HG03571 (cell line): ENCODE measurements around the gene PDILT.

Source experiments
- ATAC-seq: cut with Tn5 transposase; IDR thresholded peaks from one replicate; pipeline ENCODE4 v1.9.1; 2021; ENCODE audit not compliant: unreplicated experiment

PDILT gene

DNA sequence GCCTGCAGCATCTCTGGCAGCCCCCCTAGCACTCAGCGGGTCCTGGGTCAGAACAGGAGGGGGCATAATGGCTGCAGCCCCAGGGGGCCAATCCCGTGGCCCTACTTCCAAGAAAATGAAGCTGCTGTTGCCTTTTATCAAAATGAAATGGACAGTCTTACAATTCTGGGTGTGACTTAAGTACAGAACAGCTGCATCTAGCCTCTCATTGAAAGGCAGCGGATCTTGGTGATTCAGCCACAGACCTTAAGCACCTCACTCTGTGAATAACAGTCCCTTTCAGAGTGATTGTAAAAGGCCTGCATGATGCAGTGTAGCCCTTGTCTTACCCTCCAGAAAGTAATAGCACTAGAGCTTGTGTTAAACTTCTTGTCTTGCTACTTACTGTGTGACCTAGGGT lies 40.5 kb downstream of the PDILT start:
- no peak for ATAC-seq

DNA sequence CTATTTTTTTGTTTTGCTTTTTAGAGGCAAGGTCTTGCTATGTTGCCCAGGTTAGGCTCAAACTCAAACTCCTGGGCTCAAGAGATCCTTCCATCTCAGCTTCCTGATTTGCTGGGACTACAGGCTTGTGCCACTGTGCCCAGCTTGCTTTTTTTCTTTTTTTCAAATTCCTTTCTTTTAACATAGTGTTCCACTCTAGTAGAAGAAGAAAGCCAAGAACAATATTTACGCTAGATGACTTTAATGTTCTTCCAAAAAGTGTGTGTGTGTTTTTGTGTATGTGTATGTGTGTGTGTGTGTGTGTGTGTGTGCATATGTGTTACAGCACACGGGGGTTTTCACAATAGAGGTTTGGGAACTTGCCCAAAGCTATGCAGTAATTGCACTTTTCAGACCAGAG lies 41.3 kb downstream of the PDILT start:
- no peak for ATAC-seq

DNA sequence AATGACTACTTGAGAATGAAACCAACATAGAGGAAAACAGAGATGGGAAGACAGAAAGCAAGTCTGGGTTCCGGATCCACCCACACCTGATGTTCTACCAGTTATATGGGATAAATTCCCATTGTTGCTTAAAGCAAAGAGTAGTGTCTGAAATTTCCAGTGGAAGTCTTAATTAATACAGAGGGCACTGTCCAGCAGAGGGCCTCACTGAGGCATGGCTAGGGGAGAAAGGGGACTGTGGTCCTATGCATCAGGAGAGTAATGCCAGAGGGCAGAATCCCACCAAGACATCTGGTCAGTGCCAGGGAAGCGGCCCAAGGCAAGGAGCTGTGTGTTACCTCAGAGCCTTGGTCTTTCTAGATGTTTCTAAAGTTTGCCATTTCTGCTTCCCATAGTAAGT lies 44.5 kb downstream of the PDILT start:
- no peak for ATAC-seq

DNA sequence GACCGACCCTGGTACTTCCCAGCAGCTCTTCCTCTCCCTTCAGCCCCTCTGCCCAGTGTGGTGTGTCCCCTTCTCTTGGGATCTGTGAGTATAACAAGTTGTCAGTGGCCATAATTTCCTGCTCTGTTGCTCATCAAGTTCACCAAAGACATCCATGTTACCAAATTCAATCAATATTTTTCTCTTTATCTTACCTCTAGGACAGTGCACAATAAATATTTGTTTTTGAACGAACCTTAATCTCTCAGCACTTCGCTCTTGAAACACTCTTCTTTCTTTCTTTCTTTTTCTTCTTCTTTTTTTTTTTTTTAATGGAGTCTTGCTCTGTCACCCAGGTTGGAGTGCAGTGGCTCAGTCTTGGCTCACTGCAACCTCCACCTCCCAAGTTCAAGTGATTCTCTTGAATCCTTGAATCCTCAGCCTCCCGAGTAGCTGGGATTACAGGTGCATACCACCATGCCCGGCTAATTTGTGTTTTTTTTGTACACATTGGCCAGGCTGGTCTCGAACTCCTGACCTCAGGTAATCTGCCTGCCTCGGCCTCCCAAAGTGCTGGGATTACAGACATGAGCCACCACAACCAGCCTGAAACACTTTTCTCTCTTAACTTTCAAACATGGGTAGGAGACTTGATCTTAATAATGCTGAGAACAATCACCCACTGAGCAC lies 49.3 kb downstream of the PDILT start:
- no peak for ATAC-seq

DNA sequence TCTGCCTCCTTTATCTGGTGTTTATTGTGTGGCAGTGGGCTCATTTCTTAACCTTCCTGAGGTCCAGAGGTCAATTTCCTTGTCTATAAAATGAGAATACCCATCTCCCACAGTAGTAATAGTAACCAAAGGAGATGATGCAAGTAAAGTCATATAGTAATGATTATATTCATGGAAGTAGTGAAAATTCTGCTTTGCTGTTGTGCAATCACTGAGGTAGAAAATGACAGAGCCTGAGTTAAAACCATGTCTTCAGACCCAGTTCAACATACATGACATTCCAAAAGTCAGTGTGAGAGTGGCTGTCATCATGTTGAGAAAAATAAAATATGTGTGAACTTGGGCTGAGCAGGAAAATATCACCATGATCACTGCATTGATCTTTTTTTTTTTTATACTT lies 51.2 kb downstream of the PDILT start:
- ATAC-seq: no peak

DNA sequence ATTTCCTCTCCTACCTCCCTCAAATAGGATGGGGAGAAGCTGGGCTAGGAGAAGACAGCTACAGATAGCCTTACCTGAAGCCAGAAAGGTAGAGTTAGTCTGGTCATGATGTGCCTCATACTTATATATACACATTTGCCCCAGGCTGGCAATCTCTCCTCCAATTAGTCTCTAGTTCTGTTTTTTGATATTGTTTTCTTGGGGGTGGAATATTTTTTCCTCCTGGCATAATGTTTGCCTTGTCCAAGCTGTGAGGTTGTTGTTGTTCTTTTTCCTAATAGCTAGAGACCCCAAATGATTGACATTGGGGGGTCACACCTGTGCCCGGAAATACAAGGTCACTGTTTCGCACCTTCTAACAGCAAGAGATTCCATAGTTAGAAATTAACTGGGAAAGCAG lies 51.9 kb downstream of the PDILT start, which contains the start of gene UMOD:
Gene UMOD (minus strand): TSS at position 101 of the 400 bp plus-strand sequence. CDS start 1,978 bp downstream, outside the sequence.
- no peak for ATAC-seq

DNA sequence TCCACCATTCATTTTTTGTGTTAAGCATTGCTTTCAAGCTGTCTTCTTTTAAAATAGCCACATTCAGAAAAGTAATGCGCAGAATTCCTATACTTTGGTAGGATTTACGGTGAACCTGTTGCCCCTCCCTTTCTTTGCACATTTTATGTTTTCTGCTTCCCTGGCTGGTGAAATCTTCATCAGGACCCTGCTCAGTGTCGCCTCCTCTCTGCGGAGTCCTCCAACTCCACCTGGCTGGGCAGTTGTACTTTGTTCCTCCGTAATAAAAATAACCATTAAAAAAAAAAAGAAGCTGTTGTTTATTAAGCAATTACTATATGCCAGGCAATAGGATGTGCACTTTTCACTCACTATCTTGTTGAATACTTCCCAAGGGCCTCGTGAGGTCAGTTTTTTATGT lies 54.9 kb downstream of the PDILT start:
- no peak for ATAC-seq

DNA sequence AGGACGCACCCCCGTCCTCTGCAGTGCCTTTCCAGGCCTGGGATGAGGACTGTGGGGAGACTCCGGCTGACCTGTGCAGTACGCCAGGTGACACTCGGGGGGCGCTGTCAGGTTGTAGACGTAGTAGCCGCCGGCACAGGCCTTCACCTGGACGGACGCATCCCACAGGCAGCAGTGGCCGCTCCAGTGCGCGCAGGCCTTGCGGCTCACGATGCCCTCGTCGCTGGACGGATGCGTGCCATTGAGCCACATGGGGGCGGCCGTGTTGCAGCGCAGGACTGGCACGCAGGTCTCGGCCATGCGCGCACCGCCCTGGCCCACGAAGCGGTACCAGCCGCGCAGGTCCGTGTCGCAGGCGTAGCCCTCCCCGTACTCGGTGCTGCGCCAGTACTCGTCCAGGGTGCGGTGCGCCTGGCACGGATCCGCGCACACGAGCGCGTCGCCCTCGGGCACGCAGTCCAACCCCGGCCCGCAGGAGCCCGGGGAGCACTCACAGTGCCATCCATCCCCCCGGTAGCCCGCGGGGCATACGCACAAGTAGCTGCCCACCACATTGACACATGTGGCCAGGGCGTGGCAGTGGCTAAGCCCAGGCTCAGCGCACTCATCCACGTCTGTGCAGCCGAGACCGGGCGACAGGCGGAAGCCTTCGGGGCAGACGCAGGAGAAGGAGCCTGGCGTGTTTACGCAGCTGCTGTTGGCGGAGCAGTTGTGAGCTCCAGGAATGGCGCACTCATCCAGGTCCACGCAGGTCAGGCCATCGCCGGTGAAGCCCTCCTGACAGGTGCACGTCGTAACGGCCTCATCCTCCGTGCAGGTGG lies 56.0 kb downstream of the PDILT start:
- no peak for ATAC-seq

DNA sequence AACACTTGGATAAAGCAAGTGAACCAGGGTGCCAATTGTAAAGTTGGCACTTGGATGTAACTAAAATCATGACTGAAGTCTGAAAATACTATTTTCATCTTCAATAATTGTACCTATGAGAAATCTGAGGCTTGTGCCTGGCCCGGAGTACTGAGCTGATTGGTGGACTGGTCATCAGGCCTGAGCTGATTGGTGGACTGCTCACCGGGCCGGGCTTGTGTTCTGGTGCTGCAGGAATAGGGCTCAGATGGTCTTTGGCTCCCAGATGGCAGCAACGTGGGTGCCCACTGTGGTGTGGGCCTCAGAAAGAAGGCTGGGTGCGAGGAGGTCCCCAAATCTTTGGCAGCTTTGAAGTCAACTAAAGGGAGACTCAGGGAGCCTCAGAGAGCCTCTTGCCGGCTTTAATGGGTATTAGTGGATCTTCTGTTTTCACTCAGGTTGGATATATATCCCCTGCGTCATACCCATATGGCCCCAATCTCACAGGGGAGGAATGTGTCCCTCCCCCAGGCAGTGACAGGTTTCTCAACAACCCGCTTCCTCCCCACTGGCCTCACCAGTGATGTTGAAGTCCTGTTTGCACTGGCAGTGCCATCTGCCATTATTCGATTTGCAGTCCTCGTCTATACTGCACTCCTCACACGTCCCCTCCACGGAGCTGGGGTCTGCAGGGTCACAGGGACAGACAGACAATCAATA lies 56.7 kb downstream of the PDILT start:
- ATAC-seq: no peak

DNA sequence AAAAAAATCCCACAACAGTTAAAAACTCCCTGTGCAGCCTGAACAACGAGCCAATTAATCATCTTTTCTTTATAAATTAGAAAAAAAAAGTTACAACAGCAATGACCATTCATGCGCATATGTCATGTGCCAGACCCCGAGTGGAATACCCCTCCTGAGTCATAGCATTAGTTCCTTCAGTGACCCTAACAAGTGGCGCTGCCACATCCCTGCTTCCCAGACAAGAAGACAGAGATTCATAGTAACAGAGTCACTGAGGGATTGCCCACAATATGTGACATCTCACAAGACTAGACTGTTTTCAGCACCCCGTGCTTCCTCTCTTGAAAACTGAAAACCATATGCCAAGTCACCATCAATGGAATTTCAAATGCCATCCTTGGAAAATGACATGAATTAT lies 59.9 kb downstream of the PDILT start:
- ATAC-seq: no peak

DNA sequence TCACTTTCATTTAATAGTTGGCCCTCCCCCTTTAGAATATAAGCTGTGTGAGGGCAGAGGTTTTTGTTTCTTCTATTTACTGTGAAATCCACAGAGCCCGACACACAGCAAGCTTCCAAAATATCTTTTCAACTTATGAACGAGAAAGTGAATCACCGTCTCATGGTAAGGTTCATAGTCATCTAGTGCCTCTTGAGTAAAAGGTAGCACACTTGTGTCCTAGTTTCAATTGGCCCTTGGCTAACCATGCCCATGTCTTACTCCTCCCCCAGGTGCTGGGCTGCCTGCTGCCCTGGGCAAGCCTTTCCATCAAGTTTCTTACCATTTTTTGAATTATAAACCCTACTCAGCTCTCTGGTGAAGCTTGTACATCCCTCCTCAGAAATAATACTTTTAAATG lies 64.8 kb downstream of the PDILT start:
- ATAC-seq: no peak

DNA sequence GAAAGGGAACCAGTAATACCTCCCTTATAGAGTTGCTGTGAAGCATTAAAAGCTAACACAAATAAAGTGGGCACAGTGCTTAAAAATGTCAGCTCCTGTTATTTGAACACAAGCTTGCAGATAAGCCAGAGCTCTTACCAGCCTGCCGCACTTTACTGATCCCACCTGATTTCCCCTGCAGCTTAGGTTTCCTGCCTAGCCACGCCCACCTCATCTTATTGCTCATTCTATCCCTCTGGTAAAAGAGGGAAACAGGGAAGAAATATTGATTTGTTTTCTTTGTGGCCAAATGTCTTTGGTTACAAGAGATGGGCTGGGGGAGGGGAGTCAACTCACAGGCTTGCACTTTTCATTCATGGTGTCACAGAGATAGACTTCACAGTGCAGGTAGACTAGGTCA lies 67.6 kb downstream of the PDILT start:
- ATAC-seq: no peak

DNA sequence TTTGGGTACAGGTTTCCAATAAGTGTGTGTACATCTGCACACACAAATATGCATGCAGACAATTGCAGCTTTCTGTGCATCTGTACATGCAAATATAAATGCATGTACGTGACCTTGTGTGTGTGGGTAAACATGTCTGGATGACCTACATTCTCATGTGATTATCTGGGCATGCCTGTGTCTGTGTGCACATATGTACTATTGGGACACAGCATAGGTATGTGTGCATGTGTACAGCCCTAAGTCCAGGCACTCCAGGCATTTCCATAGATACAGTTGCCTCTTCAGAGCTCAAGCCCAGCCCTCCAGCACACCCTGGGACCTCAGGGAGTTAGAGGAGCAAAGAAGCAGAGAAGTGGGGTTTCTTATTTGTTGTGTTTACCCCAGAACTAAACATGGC lies 70.1 kb downstream of the PDILT start:
- no peak for ATAC-seq

DNA sequence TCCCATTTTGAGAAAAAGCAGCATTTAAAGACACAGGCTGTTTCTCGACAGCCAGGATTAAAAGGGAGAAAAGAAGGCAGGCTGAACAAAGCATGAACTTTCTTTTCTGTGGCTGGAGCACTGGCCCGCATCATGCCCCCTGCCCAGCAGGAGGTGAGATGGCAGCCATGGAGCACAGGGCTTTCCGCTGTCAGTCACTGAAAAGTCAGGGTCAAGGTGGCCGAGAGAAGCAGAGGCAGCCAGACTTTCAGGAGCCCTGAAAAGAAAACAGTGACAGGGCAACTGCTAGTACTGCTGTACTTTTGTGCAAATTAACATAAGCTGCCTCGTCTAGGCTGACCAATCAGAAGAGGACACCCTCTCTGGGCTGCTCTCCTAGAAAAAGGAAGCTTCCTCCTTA lies 71.4 kb downstream of the PDILT start:
- ATAC-seq: no peak

DNA sequence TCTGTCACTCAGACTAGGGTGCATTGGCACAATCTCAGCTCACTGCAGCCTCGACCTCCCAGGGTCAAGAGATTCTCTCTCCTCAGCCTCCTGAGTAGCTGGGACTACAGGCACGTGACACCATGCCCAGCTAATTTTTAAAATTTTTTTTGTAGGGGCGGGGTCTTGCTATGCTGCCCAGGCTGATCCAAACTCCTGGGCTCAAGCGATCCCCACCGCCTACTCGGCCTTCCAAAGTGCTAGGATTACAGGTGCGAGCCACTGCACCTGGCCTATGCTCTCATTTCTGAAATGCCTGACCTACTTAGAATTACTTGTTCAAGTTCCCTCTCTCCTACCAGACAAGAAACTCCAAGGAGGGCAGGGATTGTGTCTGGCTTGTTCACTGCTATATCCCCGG lies 72.1 kb downstream of the PDILT start:
- ATAC-seq: no peak

DNA sequence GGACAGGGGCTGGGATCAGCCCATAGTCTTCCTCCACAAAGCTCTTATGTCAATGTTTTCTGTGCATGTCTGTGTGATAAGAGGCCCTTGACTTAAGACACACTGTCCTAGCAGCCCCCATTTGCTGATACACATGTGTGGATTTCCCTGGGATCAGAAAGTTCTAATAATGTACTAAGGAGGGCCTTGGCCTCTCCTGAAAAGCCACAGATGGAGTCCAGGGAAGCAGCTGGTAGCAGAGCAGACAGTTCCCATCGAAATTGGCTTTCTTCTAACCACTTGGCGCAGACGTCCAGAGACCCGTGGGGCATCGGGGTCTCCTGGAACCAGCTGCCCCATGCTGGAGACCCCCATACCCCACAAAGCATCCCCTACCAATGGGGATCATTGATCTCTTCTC lies 72.9 kb downstream of the PDILT start:
- no peak for ATAC-seq

DNA sequence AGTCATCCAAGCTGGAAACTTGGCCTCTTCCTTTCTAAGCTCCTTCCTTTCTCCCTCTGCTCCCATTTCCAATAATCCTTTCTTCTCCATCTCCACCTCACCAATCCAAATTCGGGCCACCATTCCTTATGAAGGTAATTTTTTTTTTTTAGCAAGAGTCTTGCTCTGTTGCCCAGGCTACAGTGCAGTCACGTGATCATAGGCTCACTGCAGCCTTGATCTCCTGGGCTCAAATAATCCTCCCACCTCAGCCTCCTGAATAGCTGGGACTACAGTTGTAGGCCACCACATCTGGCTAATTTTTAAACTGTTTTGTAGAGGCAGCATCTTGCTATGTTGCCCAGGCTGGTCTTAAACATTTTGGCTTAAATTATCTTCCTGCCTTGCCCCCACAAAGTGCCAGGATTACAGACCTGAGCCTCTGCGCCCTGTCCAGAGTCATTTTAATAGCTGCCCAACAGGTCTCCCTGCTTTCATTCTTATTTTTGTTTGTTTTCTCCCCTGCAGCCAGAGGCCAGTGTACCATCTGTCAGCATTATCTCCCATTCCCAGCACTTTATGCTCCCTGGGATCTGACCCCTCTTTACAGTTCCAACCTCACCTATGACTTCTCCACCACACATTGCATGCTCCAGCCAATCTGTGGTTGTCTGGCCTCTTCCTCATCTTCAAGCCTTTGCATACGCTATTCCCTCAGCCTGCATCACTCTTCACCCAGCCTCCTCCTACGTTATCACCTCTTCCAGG lies 75.0 kb downstream of the PDILT start:
- ATAC-seq: no peak

DNA sequence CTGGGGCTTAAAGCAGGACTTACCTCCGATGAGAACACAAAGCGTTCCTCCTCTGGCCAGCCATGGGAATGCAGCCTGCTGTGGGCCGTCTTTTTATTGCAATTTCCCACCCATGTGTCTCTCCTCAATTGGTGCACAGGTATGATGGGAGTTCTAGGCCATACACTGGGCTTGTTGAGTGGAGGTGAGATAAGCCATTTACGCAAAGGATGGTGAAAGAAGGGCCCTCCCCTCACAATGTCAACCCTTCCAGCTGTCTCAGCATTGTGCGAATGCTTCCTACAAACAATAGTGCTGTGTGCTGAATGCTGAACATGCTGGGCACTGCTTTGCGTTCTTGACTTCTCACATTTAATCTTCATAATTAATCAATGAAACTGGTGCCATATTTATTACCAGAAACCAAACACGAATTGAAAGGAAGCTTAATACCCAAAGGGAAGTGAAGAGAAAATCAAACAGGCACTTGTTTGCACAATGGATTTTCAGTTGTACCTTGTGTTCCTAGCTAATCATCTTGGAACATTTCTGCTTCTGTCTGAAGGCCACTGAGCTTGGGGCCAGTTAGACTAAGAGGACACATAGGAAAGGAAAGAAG lies 77.0 kb downstream of the PDILT start, which contains the start of gene GP2:
Gene GP2 (minus strand): TSS at position 70 of the 598 bp plus-strand sequence. CDS start 1,082 bp downstream, outside the sequence.
- ATAC-seq: no peak

DNA sequence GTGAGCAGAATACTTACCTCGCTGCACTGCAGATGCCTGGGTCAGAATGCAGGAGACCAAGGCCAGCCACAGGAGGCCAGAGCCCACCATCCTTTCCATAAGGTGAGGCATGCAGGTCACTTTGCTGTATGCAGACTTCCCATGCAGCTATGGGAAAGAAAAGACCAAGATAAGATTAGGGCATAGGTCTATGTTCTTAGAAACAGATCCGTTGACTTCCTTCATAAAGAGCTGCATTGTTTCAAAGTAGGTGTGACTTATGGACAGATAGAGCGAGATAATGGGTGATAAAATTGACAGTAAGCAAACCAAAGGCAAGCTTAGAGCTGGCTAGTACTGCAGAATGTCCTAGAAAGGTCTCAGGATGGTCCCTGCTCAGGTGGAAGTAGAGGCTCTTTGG lies 78.2 kb downstream of the PDILT start:
- no peak for ATAC-seq

DNA sequence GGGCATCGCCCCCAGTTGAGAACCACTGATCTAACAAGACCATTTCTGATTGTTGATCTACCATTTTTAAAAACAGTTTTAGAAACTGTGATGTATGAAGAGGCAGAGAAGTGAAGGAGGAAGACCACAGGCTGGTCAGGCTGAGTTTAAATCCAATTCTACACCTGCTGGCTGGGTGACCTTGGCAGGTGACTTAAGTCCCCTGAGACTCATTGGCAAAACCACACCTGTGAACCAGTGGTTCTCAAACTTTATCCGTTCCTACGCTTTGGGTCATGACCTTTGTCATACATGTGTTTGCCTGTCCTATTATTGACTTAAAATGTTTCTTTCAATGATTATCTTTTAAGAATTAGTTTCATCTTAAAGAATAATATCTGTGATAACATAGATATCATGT lies 79.5 kb downstream of the PDILT start:
- ATAC-seq: no peak
